Epithelial cell of proximal tubule (primary cell): ENCODE measurements around the gene IFI16. TPM values are rescaled to one million over a fixed set of nuclear protein-coding genes. Genes with fewer than 3 reads are reported as not detected.

ENCODE experiments used
- total RNA-seq: library from RNA; depleted of rRNA; stranded (reverse); fragments of >200 nt; gene quantifications from 2 replicates; pipeline ENCODE4 v1.2.3, GENCODE V29; 2015

Gene IFI16
- total RNA-seq, 1 donor from 2014 or later = 8.0 TPM

Other genes starting within 250 kb of the IFI16 start
- gene OR6N1, start 237.7 kb upstream of the IFI16 start, total RNA-seq = not detected in 2 replicates
- gene OR6N2, start 228.7 kb upstream of the IFI16 start, total RNA-seq = not detected in 2 replicates
- gene MNDA, start 178.6 kb upstream of the IFI16 start, total RNA-seq = not detected in 2 replicates
- not detected in 2 replicates for gene PYHIN1, start 78.4 kb upstream of the IFI16 start, total RNA-seq
- gene AIM2, start 66.9 kb downstream of the IFI16 start, total RNA-seq = 0.29 TPM in 1 of 2 replicates, not detected in the other
- gene CADM3, start 161.7 kb downstream of the IFI16 start, total RNA-seq = not detected in 2 replicates
- not detected in 2 replicates for gene ACKR1, start 195.0 kb downstream of the IFI16 start, total RNA-seq